Tibial nerve (tissue), 4 donors: Measurements from ENCODE around the gene OTOS.

Experiments used
- CTCF ChIP-seq, 5 experiments: fragments of 200-600 bp in 3 of 5; fragments of 450-650 bp in 2 of 5; sonication (generic) in 3 of 5; IDR thresholded peaks; one replicate each; pipeline ENCODE4 v1.5.1; 2016 to 2019; ENCODE audit warnings: antibody characterized with exemption in 5 of 5, mild to moderate bottlenecking in 3 of 5, moderate library complexity in 2 of 5
- EP300 ChIP-seq, 2 donors: sonication (generic); formaldehyde crosslinking; IDR thresholded peaks; one replicate each; pipeline ENCODE4 v1.6.1; 2017; ENCODE audit warnings: antibody characterized with exemption in 2 of 2, mild to moderate bottlenecking in 1 of 2
- POLR2A ChIP-seq, 2 donors: fragments of 450-650 bp; IDR thresholded peaks; one replicate each; pipeline ENCODE4 v1.6.1; 2017; ENCODE audit warnings: antibody characterized with exemption in 2 of 2, mild to moderate bottlenecking in 2 of 2, moderate library complexity in 2 of 2

- TF ChIP-seq POLR2A (IDR thresholded peaks at IDR 0.05) (no peak), CTCF (IDR thresholded peaks at IDR 0.05) (no peak), EP300 (IDR thresholded peaks at IDR 0.05) (no peak)
Measured at GRCh38 chr2:240143276-240143675, 2.8 kb upstream of the OTOS start.
